SK-N-SH (cell line): Measurements from ENCODE around the gene TTC22. TPM values are rescaled to one million over a fixed set of nuclear protein-coding genes. Genes with fewer than 3 reads are reported as not detected.
A peak's percentile ranks its signal among the peaks of the same experiment; 100 is the strongest.

Source experiments
- CTCF ChIA-PET: fragments of 300-600, 350-600 bp; formaldehyde crosslinking; extraction: SDS; loops from one replicate; lab custom pipeline; 2021; lab: Yijun Ruan, JAX
- POLR2A ChIA-PET: fragments of 350-600 bp; sonication (Branson Sonifier 250); formaldehyde crosslinking; extraction: SDS; loops from one replicate; lab custom pipeline; 2020; ENCODE audit warnings: antibody characterized with exemption, inconsistent platforms; lab: Yijun Ruan, JAX
- DNase-seq: peaks from one replicate; pipeline ENCODE4 v3.0.0; 2012
- H2AFZ ChIP-seq: fragments of 200-600 bp; sonication (generic); 2 replicates; pipeline ENCODE4 v1.8.1; 2016; ENCODE audit warnings: antibody characterized with exemption, mild to moderate bottlenecking, low read depth
- H3F3A ChIP-seq: fragments of 200-600 bp; sonication (generic); replicated peaks from 2 replicates; pipeline ENCODE3; 2016; ENCODE audit warnings: antibody characterized with exemption, mild to moderate bottlenecking; ENCODE audit not compliant: insufficient read depth
- H3K27ac ChIP-seq, 2 experiments: fragments of 200-500 bp in 1 of 2; fragments of 200-600 bp in 1 of 2; sonication (Bioruptor generic) in 1 of 2; sonication (generic), shearing (Covaris generic) in 1 of 2; 2 replicates each; pipeline versions ENCODE4 v1.5.1 to v1.6.1; 2014 to 2016; ENCODE audit warnings: low read depth in 2 of 2, inconsistent platforms in 1 of 2, low read length in 1 of 2, mild to moderate bottlenecking in 1 of 2, mixed read lengths in 1 of 2
- H3K27me3 ChIP-seq: fragments of 200-600 bp; sonication (generic), shearing (Covaris generic); 2 replicates; pipeline ENCODE4 v1.6.1; 2016; ENCODE audit warnings: mixed run types; ENCODE audit not compliant: insufficient read depth
- H3K36me3 ChIP-seq, 2 experiments: fragments of 200-500 bp in 1 of 2; fragments of 200-600 bp in 1 of 2; sonication (Bioruptor generic) in 1 of 2; sonication (generic) in 1 of 2; replicated peaks in 1 of 2; 2 replicates each; pipeline versions ENCODE3 to v1.5.1; 2014 to 2016; ENCODE audit warnings: low read length in 1 of 2, mild to moderate bottlenecking in 1 of 2; ENCODE audit not compliant: insufficient read depth in 2 of 2, control insufficient read depth in 1 of 2
- H3K4me1 ChIP-seq, 2 experiments: fragments of 200-500 bp in 1 of 2; fragments of 200-600 bp in 1 of 2; sonication (Bioruptor generic) in 1 of 2; sonication (generic), shearing (Covaris generic) in 1 of 2; 2 replicates each; pipeline versions ENCODE4 v1.5.1 to v1.6.1; 2014 to 2016; ENCODE audit warnings: low read depth in 1 of 2, low read length in 1 of 2, mixed run types in 1 of 2; ENCODE audit not compliant: insufficient read depth in 2 of 2, control insufficient read depth in 1 of 2
- H3K4me2 ChIP-seq: fragments of 200-600 bp; sonication (generic), shearing (Covaris generic); 2 replicates; pipeline ENCODE4 v1.6.1; 2017; ENCODE audit warnings: mixed run types
- H3K4me3 ChIP-seq, 2 experiments: fragments of 200-500 bp in 1 of 2; fragments of 200-600 bp in 1 of 2; sonication (Bioruptor generic) in 1 of 2; sonication (generic), shearing (Covaris generic) in 1 of 2; 2 replicates each; pipeline versions ENCODE4 v1.5.1 to v1.8.1; 2014 to 2016; ENCODE audit warnings: low read depth in 2 of 2, inconsistent platforms in 1 of 2, low read length in 1 of 2, mild to moderate bottlenecking in 1 of 2, mixed read lengths in 1 of 2, moderate library complexity in 1 of 2
- H3K79me2 ChIP-seq: fragments of 200-600 bp; sonication (generic); 2 replicates; pipeline ENCODE4 v1.8.1; 2017; ENCODE audit warnings: mild to moderate bottlenecking; ENCODE audit not compliant: insufficient read depth
- H3K9ac ChIP-seq: fragments of 200-600 bp; sonication (generic); 2 replicates; pipeline ENCODE4 v1.6.1; 2017; ENCODE audit warnings: mixed run types
- H3K9me2 ChIP-seq: fragments of 200-600 bp; sonication (generic); 2 replicates; pipeline ENCODE4 v1.6.1; 2017; ENCODE audit warnings: mixed run types
- H3K9me3 ChIP-seq: fragments of 200-600 bp; sonication (generic); 2 replicates; pipeline ENCODE4 v1.6.1; 2017; ENCODE audit warnings: mixed run types, mild to moderate bottlenecking, moderate library complexity
- H4K20me1 ChIP-seq: fragments of 200-600 bp; sonication (generic); 2 replicates; pipeline ENCODE4 v1.6.1; 2017; ENCODE audit warnings: mild to moderate bottlenecking, mixed run types; ENCODE audit not compliant: insufficient read depth
- ELF1 ChIP-seq: IDR thresholded peaks from 2 replicates; pipeline ENCODE4 v1.4.0; 2012
- FOSL2 ChIP-seq: IDR thresholded peaks from 2 replicates; pipeline ENCODE4 v1.4.0; 2012; ENCODE audit warnings: low read depth, mild to moderate bottlenecking, moderate library complexity, borderline replicate concordance
- JUND ChIP-seq: IDR thresholded peaks from 2 replicates; pipeline ENCODE4 v1.4.0; 2012
- RCOR1 ChIP-seq: fragments of 150-350 bp; IDR thresholded peaks from 2 replicates; pipeline ENCODE4 v1.6.1; 2017; ENCODE audit warnings: antibody characterized with exemption, low read length
- WGBS: methylation state at CpG from one replicate; pipeline ENCODE4 v1.1.6; 2017; ENCODE audit warnings: low lambda C conversion rate; 5-methylcytosine and 5-hydroxymethylcytosine counted together
- polyA plus RNA-seq, 3 experiments: library from polyadenylated mRNA; depleted of rRNA; stranded (reverse); fragments of >200 nt; gene quantifications; 2 replicates each; pipeline ENCODE4 v1.2.3, GENCODE V29; 2012
- TF ChIP-seq, protein P1 (sequence below): IDR thresholded peaks from 2 replicates; pipeline ENCODE4 v1.6.1; 2012; ENCODE audit warnings: mild to moderate bottlenecking, low read depth, low read length, moderate library complexity
- TF ChIP-seq, protein P2 (sequence below): fragments of 150-350 bp; IDR thresholded peaks from 2 replicates; pipeline ENCODE4 v1.6.1; 2017; ENCODE audit warnings: antibody characterized with exemption, low read length, low read depth, borderline replicate concordance

The TTC22 gene
- polyA plus RNA-seq, 1 of the 3 experiments (the other 2 are of a cell fraction), result not detected

DNA sequence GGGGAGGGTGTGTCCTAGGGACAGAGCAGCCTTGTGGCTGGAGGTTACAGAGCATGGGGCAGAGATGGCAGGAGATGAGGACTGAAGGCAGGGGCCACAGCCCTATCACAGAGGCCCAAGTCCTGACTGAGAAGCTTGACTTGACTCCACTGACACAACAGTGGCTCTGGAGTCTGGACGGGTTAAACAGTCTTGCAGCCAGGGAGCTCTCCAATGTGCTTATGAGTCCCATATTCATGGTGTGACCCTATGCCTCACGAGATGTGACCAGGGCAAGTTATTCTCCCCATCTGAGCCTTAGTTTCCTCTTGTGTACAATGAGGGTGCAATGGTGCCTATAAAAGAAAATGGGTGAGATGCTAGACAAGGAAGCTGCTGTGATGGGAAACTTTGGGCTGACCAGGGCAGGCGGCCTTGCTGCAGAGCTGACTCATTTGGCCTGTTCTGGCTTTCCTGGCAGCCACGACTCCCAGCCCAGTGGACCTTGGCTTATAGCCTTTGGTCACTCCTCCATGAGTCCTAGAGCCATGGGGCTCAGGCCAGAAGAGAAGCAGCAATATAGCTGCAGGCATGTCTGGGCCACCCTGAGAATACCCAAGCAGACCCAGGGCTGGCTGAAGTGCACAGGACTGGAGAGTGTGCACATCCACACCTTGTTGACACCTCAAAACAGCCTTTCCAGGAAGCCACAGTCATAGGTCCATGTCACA is 2.8 kb upstream of the TTC22 start:
- Histone ChIP-seq H3K27ac (no peak overlapping the region), H3K9me2 (no peaks in the 10 kb centered on the region), H3K9ac (no peak overlapping the region), H3K4me1 (no peaks in the 10 kb centered on the region; a peak in 1 of 4 replicates), H3K36me3 (no peaks in the 10 kb centered on the region), H4K20me1 (no peaks in the 10 kb centered on the region), H3K4me3 (no peak overlapping the region), H3K9me3 (no peaks in the 10 kb centered on the region), H3K79me2 (no peaks in the 10 kb centered on the region), H3K4me2 (no peak overlapping the region), H3K27me3 (no peaks in the 10 kb centered on the region), H2AFZ (no peak overlapping the region), H3F3A (no peaks in the 10 kb centered on the region)
- ChIA-PET CTCF (interaction anchor here (0.9 to 1.4 kb wide), 3 partner anchors 9 to 316 kb away, joined by 3 to 5 read pairs (median 4); no protein-coding TSS in a partner anchor), POLR2A (no interaction called here)
- no peak for DNase-seq
- TF ChIP-seq, protein P1, sequence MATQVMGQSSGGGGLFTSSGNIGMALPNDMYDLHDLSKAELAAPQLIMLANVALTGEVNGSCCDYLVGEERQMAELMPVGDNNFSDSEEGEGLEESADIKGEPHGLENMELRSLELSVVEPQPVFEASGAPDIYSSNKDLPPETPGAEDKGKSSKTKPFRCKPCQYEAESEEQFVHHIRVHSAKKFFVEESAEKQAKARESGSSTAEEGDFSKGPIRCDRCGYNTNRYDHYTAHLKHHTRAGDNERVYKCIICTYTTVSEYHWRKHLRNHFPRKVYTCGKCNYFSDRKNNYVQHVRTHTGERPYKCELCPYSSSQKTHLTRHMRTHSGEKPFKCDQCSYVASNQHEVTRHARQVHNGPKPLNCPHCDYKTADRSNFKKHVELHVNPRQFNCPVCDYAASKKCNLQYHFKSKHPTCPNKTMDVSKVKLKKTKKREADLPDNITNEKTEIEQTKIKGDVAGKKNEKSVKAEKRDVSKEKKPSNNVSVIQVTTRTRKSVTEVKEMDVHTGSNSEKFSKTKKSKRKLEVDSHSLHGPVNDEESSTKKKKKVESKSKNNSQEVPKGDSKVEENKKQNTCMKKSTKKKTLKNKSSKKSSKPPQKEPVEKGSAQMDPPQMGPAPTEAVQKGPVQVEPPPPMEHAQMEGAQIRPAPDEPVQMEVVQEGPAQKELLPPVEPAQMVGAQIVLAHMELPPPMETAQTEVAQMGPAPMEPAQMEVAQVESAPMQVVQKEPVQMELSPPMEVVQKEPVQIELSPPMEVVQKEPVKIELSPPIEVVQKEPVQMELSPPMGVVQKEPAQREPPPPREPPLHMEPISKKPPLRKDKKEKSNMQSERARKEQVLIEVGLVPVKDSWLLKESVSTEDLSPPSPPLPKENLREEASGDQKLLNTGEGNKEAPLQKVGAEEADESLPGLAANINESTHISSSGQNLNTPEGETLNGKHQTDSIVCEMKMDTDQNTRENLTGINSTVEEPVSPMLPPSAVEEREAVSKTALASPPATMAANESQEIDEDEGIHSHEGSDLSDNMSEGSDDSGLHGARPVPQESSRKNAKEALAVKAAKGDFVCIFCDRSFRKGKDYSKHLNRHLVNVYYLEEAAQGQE, result peak; percentile 88
- TF ChIP-seq RCOR1 (no peak), FOSL2 (no peak)
- 63% methylated on average over 4 of the region's 4 CpGs for WGBS

DNA sequence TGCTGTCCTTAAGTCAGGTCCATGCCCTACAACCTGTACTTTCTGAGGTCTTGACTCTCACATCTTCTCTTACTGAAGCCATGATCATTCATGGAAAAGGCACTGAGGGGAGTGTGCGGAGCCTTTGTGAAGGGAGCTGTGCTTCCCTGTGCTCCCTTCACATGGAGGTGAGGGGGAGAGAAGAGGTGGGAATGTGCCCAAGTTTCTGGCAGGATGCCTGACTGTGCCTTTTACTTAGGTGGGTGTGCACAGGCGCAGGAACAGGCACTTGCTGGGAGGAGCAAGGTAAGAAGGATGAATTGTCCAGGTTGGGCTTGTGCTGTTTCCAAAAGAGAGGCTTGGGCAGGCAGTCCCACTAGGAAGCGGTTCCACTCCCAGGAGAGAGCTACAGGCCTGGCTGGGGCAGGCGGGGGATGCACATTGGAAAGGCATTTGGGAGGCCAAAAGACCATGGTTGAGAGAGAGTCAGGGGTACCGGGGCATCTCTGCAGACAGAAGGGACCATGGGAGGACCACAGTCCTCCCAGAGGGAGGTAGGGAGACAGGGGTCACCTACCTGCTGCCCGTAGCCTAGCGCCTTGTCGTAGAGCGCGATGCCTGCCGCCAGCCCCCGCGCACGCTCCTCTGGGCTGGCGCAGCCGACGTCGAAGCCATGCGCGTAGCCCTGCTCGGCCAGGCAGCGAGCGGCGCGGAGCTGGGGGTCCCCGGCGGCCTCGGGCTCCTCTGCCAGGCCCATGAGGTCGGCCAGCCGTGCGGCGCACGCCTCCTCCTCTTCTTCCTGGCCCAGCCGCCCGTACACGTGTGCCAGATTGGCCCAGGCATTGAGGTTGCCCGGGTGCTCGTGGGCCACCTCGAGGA is 853 bp downstream of the TTC22 start:
- CTCF ChIA-PET, result interaction anchor here (0.8 to 2.8 kb wide), 4 partner anchors 10 to 939 kb away, joined by 3 to 11 read pairs (median 3); no protein-coding TSS in a partner anchor
- TF ChIP-seq, protein P2, sequence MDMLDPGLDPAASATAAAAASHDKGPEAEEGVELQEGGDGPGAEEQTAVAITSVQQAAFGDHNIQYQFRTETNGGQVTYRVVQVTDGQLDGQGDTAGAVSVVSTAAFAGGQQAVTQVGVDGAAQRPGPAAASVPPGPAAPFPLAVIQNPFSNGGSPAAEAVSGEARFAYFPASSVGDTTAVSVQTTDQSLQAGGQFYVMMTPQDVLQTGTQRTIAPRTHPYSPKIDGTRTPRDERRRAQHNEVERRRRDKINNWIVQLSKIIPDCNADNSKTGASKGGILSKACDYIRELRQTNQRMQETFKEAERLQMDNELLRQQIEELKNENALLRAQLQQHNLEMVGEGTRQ, result no peak
- no peak for TF ChIP-seq ELF1
- no peak for TF ChIP-seq RCOR1
- TF ChIP-seq, protein P1, result no peak
- TF ChIP-seq JUND, result no peak
- TF ChIP-seq, all 33 proteins: peak for 0
- DNase-seq, result no peak
- H3K4me1 ChIP-seq, result no peaks in the 10 kb centered on the region; a peak in 1 of 4 replicates
- H2AFZ ChIP-seq, result no peak overlapping the region
- H3K9ac ChIP-seq, result no peak overlapping the region
- H3K79me2 ChIP-seq, result no peaks in the 10 kb centered on the region
- no peak overlapping the region for H3K4me2 ChIP-seq
- H3K27ac ChIP-seq, result no peak overlapping the region
- H3K9me3 ChIP-seq, result no peaks in the 10 kb centered on the region
- H3K36me3 ChIP-seq, result no peaks in the 10 kb centered on the region
- POLR2A ChIA-PET, result no interaction called here
- no peaks in the 10 kb centered on the region for H4K20me1 ChIP-seq
- no peaks in the 10 kb centered on the region for H3K27me3 ChIP-seq
- 88% methylated on average over 10 of the region's 39 CpGs for WGBS
- no peaks in the 10 kb centered on the region for H3K9me2 ChIP-seq
- no peak overlapping the region for H3K4me3 ChIP-seq
- no peaks in the 10 kb centered on the region for H3F3A ChIP-seq
